Measurements from ENCODE around the gene LSM14A. TPM values are rescaled to one million over a fixed set of nuclear protein-coding genes. Genes with fewer than 3 reads are reported as not detected.

LSM14A gene
- total and polyA plus RNA-seq, 9 of the 15 experiments (the other 6 are each of a cell fraction or from before 2014, with no cell fraction given) = 19.5 to 150 (median 95.1) TPM

DNA sequence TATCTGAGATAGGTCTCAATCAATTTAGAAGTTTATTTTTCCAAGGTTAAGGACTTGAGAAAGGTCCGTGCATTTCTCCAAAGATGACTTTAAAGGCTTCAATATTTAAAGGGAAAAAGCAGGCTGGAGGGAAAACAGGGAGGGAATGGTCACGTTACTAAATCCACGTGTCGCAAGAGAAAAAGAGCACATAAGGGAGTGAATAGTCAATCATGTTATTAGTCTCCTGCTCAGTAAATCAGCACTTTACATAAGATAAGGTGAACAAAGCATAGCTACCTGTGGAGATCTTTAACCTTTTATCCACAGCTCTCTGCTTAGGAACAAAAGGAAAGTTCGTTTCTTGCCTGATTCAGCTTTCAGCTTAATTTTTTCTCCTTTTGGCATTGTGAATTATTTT, 31.3 kb upstream of the LSM14A start:
- H3K79me2 ChIP-seq (ENCODE audit: control insufficient read depth, insufficient read depth, low read length) = no peaks in the 10 kb centered on the region
- WGBS (ENCODE audit: insufficient coverage, low coverage, missing lambda C conversion rate) = 0% methylated on average over 5 of the region's 5 CpGs
- no peak for ATAC-seq
- no peak for FAIRE-seq
- no peak overlapping the region for H2AFZ ChIP-seq (ENCODE audit: low read depth, low read length)
- no peak for TF ChIP-seq ZNF766 (CRISPR knock-in tag; conservative IDR thresholded peaks at IDR 0.05)
- no peak for TF ChIP-seq ZNF232 (CRISPR knock-in tag; IDR thresholded peaks at IDR 0.05)
- no peak for TF ChIP-seq POLR2A (conservative IDR thresholded peaks at IDR 0.05)
- TF ChIP-seq, protein P1, sequence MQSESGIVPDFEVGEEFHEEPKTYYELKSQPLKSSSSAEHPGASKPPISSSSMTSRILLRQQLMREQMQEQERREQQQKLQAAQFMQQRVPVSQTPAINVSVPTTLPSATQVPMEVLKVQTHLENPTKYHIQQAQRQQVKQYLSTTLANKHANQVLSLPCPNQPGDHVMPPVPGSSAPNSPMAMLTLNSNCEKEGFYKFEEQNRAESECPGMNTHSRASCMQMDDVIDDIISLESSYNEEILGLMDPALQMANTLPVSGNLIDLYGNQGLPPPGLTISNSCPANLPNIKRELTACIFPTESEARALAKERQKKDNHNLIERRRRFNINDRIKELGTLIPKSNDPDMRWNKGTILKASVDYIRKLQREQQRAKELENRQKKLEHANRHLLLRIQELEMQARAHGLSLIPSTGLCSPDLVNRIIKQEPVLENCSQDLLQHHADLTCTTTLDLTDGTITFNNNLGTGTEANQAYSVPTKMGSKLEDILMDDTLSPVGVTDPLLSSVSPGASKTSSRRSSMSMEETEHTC (IDR thresholded peaks at IDR 0.05) = no peak
- TF ChIP-seq, protein P2, sequence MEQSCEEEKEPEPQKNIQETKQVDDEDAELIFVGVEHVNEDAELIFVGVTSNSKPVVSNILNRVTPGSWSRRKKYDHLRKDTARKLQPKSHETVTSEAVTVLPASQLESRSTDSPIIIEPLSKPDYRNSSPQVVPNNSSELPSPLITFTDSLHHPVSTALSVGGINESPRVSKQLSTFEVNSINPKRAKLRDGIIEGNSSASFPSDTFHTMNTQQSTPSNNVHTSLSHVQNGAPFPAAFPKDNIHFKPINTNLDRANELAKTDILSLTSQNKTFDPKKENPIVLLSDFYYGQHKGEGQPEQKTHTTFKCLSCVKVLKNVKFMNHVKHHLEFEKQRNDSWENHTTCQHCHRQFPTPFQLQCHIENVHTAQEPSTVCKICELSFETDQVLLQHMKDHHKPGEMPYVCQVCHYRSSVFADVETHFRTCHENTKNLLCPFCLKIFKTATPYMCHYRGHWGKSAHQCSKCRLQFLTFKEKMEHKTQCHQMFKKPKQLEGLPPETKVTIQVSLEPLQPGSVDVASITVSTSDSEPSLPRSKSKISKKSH (CRISPR knock-in tag; IDR thresholded peaks at IDR 0.05) = no peak
- TF ChIP-seq, protein P3, sequence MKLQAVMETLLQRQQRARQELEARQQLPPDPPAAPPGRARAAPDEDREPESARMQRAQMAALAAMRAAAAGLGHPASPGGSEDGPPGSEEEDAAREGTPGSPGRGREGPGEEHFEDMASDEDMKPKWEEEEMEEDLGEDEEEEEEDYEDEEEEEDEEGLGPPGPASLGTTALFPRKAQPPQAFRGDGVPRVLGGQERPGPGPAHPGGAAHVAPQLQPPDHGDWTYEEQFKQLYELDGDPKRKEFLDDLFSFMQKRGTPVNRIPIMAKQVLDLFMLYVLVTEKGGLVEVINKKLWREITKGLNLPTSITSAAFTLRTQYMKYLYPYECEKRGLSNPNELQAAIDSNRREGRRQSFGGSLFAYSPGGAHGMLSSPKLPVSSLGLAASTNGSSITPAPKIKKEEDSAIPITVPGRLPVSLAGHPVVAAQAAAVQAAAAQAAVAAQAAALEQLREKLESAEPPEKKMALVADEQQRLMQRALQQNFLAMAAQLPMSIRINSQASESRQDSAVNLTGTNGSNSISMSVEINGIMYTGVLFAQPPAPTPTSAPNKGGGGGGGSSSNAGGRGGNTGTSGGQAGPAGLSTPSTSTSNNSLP (IDR thresholded peaks at IDR 0.05; ENCODE audit: borderline replicate concordance, low read depth, low read length) = no peak
- no peak for TF ChIP-seq SAFB2 (IDR thresholded peaks at IDR 0.05; ENCODE audit: borderline replicate concordance, low read depth, low read length, severe bottlenecking)
- no peak for TF ChIP-seq GABPB2 (CRISPR knock-in tag; conservative IDR thresholded peaks at IDR 0.05)
- TF ChIP-seq POLR3A (IDR thresholded peaks at IDR 0.05; ENCODE audit: borderline replicate concordance, extremely low read depth, insufficient read depth, insufficient read length) = no peak
- no peak for TF ChIP-seq NR3C1 (CRISPR knock-in tag; IDR thresholded peaks at IDR 0.05)
- TF ChIP-seq, protein P4, sequence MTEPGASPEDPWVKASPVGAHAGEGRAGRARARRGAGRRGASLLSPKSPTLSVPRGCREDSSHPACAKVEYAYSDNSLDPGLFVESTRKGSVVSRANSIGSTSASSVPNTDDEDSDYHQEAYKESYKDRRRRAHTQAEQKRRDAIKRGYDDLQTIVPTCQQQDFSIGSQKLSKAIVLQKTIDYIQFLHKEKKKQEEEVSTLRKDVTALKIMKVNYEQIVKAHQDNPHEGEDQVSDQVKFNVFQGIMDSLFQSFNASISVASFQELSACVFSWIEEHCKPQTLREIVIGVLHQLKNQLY (CRISPR knock-in tag; conservative IDR thresholded peaks at IDR 0.05) = no peak
- no peak for TF ChIP-seq RBM15 (IDR thresholded peaks at IDR 0.05; ENCODE audit: insufficient read depth, low read length)
- TF ChIP-seq FOXA3 (CRISPR knock-in tag; conservative IDR thresholded peaks at IDR 0.05 in 1 of 2, IDR thresholded peaks at IDR 0.05 in 1 of 2) = no peak
- no peak for TF ChIP-seq ZNF583 (CRISPR knock-in tag; IDR thresholded peaks at IDR 0.05)
- TF ChIP-seq NFIC (IDR thresholded peaks at IDR 0.05) = no peak
- TF ChIP-seq SMAD1 (IDR thresholded peaks at IDR 0.05; ENCODE audit: low read depth, low read length, partially characterized antibody) = no peak
- no TSS peak for BruUV-seq (replicated peaks)
- ChIA-PET CTCF (ENCODE audit: low intra/inter-chr PET ratio) (no interaction called here), POLR2A (no interaction called here)
- no peaks in the 10 kb centered on the region; the same call in 1 of the 2 replicates for H3K9me3 ChIP-seq (replicated peaks; ENCODE audit: control insufficient read depth, insufficient read depth, low read depth, low read length)
- peaks cover 0 to 2% of the 10 kb centered on the region in 2 experiments; a peak in 1 of 5 replicates for H3K4me1 ChIP-seq (replicated peaks in 1 of 2; ENCODE audit: control insufficient read depth in 2 of 2, insufficient read depth in 2 of 2, low read length in 2 of 2)
- no peaks in the 10 kb centered on the region; a peak in 2 of 5 replicates for H3K27me3 ChIP-seq (ENCODE audit: control insufficient read depth in 2 of 2, insufficient read depth in 2 of 2, low read length in 2 of 2)
- 0 out of 2 replicates have a peak, but pooled peaks cover 3% of the 10 kb centered on the region for H4K20me1 ChIP-seq (replicated peaks; ENCODE audit: control insufficient read depth, insufficient read depth, low read length)
- intact Hi-C loops (cut with micrococcal nuclease) (no loop called here), in situ Hi-C loops (cut with MboI) (no loop called here)
- DNase-seq (ENCODE audit: extremely low read depth in 1 of 4, low spot score in 3 of 4) = no peak
- no peak overlapping the region for H3K4me3 ChIP-seq
- no peak overlapping the region for H3K9ac ChIP-seq (ENCODE audit: insufficient read depth in 1 of 2, low read depth in 2 of 2, low read length in 2 of 2)
- H3K36me3 ChIP-seq (ENCODE audit: control insufficient read depth, insufficient read depth, low read length) = no peaks in the 10 kb centered on the region
- no peak overlapping the region for H3K4me2 ChIP-seq (ENCODE audit: insufficient read depth, low read length)
- H3K9me1 ChIP-seq (ENCODE audit: control insufficient read depth, insufficient read depth, low read length) = no peaks in the 10 kb centered on the region
- H3K27ac ChIP-seq (ENCODE audit: extremely low read depth, low read depth, low read length) = no peak overlapping the region

All from K562 (cell line).